HepG2 (cell line): ENCODE data around the gene PRR20G. TPM values are rescaled to one million over a fixed set of nuclear protein-coding genes. Genes with fewer than 3 reads are reported as not detected.

Source experiments
- ATAC-seq: fragments of 200-7000 bp; cut with Tn5 transposase; 3 replicates; pipeline ENCODE4 v1.9.1; 2020; ENCODE audit warnings: mild to moderate bottlenecking, moderate library complexity
- BruUV-seq: library from RNA; stranded (reverse); fragments of 400-500 nt; replicated peaks from 2 replicates; lab custom pipeline; 2021; lab: Mats Ljungman, UMichigan
- CTCF ChIA-PET: fragments of 300-600 bp; formaldehyde crosslinking; extraction: SDS; loops from one replicate; lab custom pipeline; 2021; ENCODE audit warnings: low total read pairs, inconsistent platforms, low intra/inter-chr PET ratio; lab: Yijun Ruan, JAX
- POLR2A ChIA-PET: fragments of 350-600 bp; sonication (Branson Sonifier 250); formaldehyde crosslinking; loops from one replicate; lab custom pipeline; 2020; ENCODE audit warnings: antibody characterized with exemption, inconsistent platforms; lab: Yijun Ruan, JAX
- DNase-seq: peaks from one replicate; pipeline ENCODE4 v3.0.0-alpha.2; 2015; ENCODE audit warnings: low spot score
- FAIRE-seq: peaks from 3 replicates; lab custom pipeline; 2011; peaks lifted over from hg19 to GRCh38; lab: Jason Lieb, UNC
- H2AFZ ChIP-seq: one replicate; pipeline ENCODE4 v1.6.1; 2011; ENCODE audit warnings: low read length, inconsistent platforms
- H3K27ac ChIP-seq: fragments of 300-600 bp; 3 replicates; pipeline ENCODE4 v1.8.0; 2011; ENCODE audit warnings: mixed run types, mild to moderate bottlenecking, mixed read lengths, low read length, inconsistent platforms; ENCODE audit not compliant: insufficient read depth; ENCODE audit errors: extremely low read length
- H3K27me3 ChIP-seq, 2 experiments: fragments of 200-600 bp in 1 of 2; 2 replicates in 1 of 2; 3 replicates in 1 of 2; pipeline versions ENCODE4 v1.6.0 to v1.8.0; 2011; ENCODE audit warnings: low read length in 2 of 2, mild to moderate bottlenecking in 2 of 2, moderate library complexity in 2 of 2, inconsistent platforms in 1 of 2; ENCODE audit not compliant: insufficient read depth in 2 of 2, control insufficient read depth in 1 of 2
- H3K36me3 ChIP-seq, 2 experiments: fragments of 200-600 bp in 1 of 2; replicated peaks in 1 of 2; 2 replicates in 1 of 2; 3 replicates in 1 of 2; pipeline versions ENCODE4 v1.5.1 to v1.8.0; 2011; ENCODE audit warnings: low read length in 2 of 2, inconsistent platforms in 1 of 2; ENCODE audit not compliant: insufficient read depth in 2 of 2, control insufficient read depth in 1 of 2
- H3K4me1 ChIP-seq: 2 replicates; pipeline ENCODE4 v1.5.1; 2012; ENCODE audit warnings: low read length, inconsistent platforms; ENCODE audit not compliant: insufficient read depth
- H3K4me2 ChIP-seq: 2 replicates; pipeline ENCODE4 v1.6.0; 2011; ENCODE audit warnings: low read depth, low read length, inconsistent platforms
- H3K4me3 ChIP-seq, 3 experiments: fragments of 200-600 bp in 1 of 3; sonication (generic), shearing (Covaris generic) in 1 of 3; replicated peaks in 1 of 3; 2 replicates each; pipeline ENCODE4 v1.5.1; 2011 to 2016; ENCODE audit warnings: low read length in 3 of 3, inconsistent platforms in 2 of 3, low read depth in 2 of 3, mild to moderate bottlenecking in 2 of 3, control low read depth in 1 of 3, mixed read lengths in 1 of 3; ENCODE audit not compliant: insufficient read depth in 1 of 3
- H3K79me2 ChIP-seq: one replicate; pipeline ENCODE4 v1.6.1; 2011; ENCODE audit warnings: low read length, inconsistent platforms; ENCODE audit not compliant: insufficient read depth
- H3K9ac ChIP-seq: 2 replicates; pipeline ENCODE4 v1.6.0; 2011; ENCODE audit warnings: mild to moderate bottlenecking, low read depth, low read length, inconsistent platforms; ENCODE audit not compliant: insufficient read depth
- H3K9me3 ChIP-seq: 2 replicates; pipeline ENCODE4 v1.5.1; 2012; ENCODE audit warnings: mild to moderate bottlenecking, low read length
- H4K20me1 ChIP-seq: 2 replicates; pipeline ENCODE4 v1.6.0; 2011; ENCODE audit warnings: inconsistent platforms, mild to moderate bottlenecking, low read length, moderate library complexity; ENCODE audit not compliant: insufficient read depth
- ATRX ChIP-seq: sonication (generic); formaldehyde crosslinking; IDR thresholded peaks from 2 replicates; pipeline ENCODE4 v1.4.0; 2020; ENCODE audit warnings: missing genetic modification reagents, borderline replicate concordance
- BORCS8-MEF2B ChIP-seq: sonication (generic); formaldehyde crosslinking; IDR thresholded peaks from 2 replicates; pipeline ENCODE4 v1.8.0; 2022; ENCODE audit warnings: mild to moderate bottlenecking, missing genetic modification reagents
- FOXP4 ChIP-seq: sonication (generic); formaldehyde crosslinking; IDR thresholded peaks from 2 replicates; pipeline ENCODE4 v1.4.0; 2020; ENCODE audit warnings: missing genetic modification reagents
- HIC2 ChIP-seq: sonication (generic); formaldehyde crosslinking; IDR thresholded peaks from 2 replicates; pipeline ENCODE4 v1.9.0; 2022; ENCODE audit warnings: low read depth, missing genetic modification reagents
- HNRNPL ChIP-seq: fragments of 200-400 bp; formaldehyde crosslinking; IDR thresholded peaks from 2 replicates; pipeline ENCODE4 v1.6.1; 2017; ENCODE audit warnings: mild to moderate bottlenecking, low read depth, low read length
- SOX6 ChIP-seq, 2 experiments: fragments of 450-650 bp in 1 of 2; sonication (generic) in 1 of 2; formaldehyde crosslinking in 1 of 2; IDR thresholded peaks; 2 replicates each; pipeline versions ENCODE4 v1.4.0 to v1.6.1; 2017 to 2020; ENCODE audit warnings: antibody characterized with exemption in 1 of 2, mild to moderate bottlenecking in 1 of 2, missing genetic modification reagents in 1 of 2
- SP5 ChIP-seq: IDR thresholded peaks from 2 replicates; pipeline ENCODE4 v1.6.1; 2016; ENCODE audit warnings: low read depth, borderline replicate concordance
- ZEB1 ChIP-seq: IDR thresholded peaks from 2 replicates; pipeline ENCODE4 v1.6.1; 2012; ENCODE audit warnings: mild to moderate bottlenecking, low read depth, inconsistent platforms; ENCODE audit not compliant: insufficient replicate concordance
- WGBS: methylation state at CpG from one replicate; pipeline ENCODE4 v1.1.6; 2017; ENCODE audit warnings: low lambda C conversion rate; 5-methylcytosine and 5-hydroxymethylcytosine counted together
- in situ Hi-C: cut with HindIII; loops from 2 replicates; pipeline ENCODE4 v1.10.0; 2017; ENCODE audit warnings: low pct_unique_long_range_greater_than_20kb; ENCODE audit not compliant: extremely low pct_ligation_motif_present
- intact Hi-C: fragments of 100-400 bp; cut with micrococcal nuclease; formaldehyde crosslinking; loops from one replicate; pipeline ENCODE4 v1.10.0; 2022; ENCODE audit not compliant: unreplicated experiment
- polyA plus RNA-seq, 8 experiments: library from polyadenylated mRNA; depleted of rRNA in 3 of 8; stranded (reverse) in 7 of 8; unstranded in 1 of 8; fragments of >200 nt; fragmentation: Illumina TruSeq in 4 of 8; extraction: Trizol in 4 of 8; gene quantifications; 2 replicates each; pipeline versions ENCODE4 v1.2.1 to v1.2.3, GENCODE V29; 2011 to 2016; ENCODE audit warnings: low read depth in 4 of 8, missing spikeins in 1 of 8, mixed read lengths in 1 of 8; ENCODE audit not compliant: insufficient read depth in 1 of 8
- total RNA-seq, 5 experiments: library from RNA; depleted of rRNA; stranded (reverse); fragments of >200 nt; fragmentation: Illumina TruSeq; extraction: Trizol; gene quantifications; 2 replicates each; pipeline ENCODE4 v1.2.3, GENCODE V29; 2016; ENCODE audit warnings: low read depth in 1 of 5
- TF ChIP-seq, protein P1 (sequence below): sonication (generic); formaldehyde crosslinking; IDR thresholded peaks from 2 replicates; pipeline ENCODE4 v1.4.0; 2020; ENCODE audit warnings: missing genetic modification reagents
- TF ChIP-seq, protein P2 (sequence below): sonication (generic); formaldehyde crosslinking; IDR thresholded peaks from 2 replicates; pipeline ENCODE4 v1.4.0; 2020; ENCODE audit warnings: missing genetic modification reagents, borderline replicate concordance
- TF ChIP-seq, protein P3 (sequence below): sonication (generic); formaldehyde crosslinking; IDR thresholded peaks from 2 replicates; pipeline ENCODE4 v1.5.0; 2020; ENCODE audit warnings: mild to moderate bottlenecking, missing genetic modification reagents, moderate library complexity

Gene PRR20G
- total and polyA plus RNA-seq, 2 of the 13 experiments (the other 11 are each of a cell fraction or from before 2014, with no cell fraction given), result not detected

DNA sequence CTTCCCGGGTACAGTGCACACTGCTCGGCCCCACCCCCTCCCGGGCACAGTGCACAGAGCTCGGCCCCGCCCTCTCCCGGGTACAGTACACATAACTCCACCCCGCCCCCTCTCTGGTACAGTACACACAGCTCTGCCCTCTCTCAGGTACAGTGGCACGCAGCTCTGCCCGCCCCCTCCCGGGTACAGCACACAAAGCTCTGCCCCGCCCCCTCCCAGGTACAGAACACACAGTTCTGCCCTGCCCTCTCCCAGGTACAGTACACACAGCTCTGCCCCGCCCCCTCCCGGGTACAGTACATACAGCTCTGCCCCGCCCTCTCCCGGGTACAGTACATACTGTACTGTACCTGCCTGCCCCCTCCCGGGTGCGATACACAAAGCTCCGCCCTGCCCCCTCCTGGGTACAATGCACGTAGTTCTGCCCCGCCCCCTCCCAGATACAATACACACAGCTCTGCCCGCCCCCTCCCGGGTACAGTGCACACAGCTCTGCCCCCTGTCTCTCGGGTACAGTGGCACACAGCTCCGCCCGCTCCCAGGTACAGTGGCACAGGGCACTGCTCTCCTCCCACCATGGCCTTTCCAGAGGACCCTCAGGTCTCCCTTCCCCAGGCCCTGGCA lies 16.4 kb upstream of the PRR20G start:
- Histone ChIP-seq H3K4me1 (peaks cover 11% of the 10 kb centered on the region), H3K9me3 (no peaks in the 10 kb centered on the region), H3K4me3 (peak overlapping the region; percentile 4 to 49 (median 18); a peak in 2 of 6 replicates), H2AFZ (no peak overlapping the region)
- intact Hi-C loops, result loop anchor here (5.0 kb wide), 1 partner anchor 552 kb away; no protein-coding TSS in a partner anchor
- ChIA-PET POLR2A (no interaction called here), CTCF (no interaction called here)
- BruUV-seq, result no TSS peak
- 8% methylated on average over 17 of the region's 25 CpGs for WGBS
- in situ Hi-C loops, result no loop called here
- TF ChIP-seq, protein P1, sequence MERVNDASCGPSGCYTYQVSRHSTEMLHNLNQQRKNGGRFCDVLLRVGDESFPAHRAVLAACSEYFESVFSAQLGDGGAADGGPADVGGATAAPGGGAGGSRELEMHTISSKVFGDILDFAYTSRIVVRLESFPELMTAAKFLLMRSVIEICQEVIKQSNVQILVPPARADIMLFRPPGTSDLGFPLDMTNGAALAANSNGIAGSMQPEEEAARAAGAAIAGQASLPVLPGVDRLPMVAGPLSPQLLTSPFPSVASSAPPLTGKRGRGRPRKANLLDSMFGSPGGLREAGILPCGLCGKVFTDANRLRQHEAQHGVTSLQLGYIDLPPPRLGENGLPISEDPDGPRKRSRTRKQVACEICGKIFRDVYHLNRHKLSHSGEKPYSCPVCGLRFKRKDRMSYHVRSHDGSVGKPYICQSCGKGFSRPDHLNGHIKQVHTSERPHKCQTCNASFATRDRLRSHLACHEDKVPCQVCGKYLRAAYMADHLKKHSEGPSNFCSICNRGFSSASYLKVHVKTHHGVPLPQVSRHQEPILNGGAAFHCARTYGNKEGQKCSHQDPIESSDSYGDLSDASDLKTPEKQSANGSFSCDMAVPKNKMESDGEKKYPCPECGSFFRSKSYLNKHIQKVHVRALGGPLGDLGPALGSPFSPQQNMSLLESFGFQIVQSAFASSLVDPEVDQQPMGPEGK (CRISPR knock-in tag), result peak; percentile 35; the same call in 1 of the 2 replicates
- TF ChIP-seq BORCS8-MEF2B (CRISPR knock-in tag), result no peak
- TF ChIP-seq, protein P2, sequence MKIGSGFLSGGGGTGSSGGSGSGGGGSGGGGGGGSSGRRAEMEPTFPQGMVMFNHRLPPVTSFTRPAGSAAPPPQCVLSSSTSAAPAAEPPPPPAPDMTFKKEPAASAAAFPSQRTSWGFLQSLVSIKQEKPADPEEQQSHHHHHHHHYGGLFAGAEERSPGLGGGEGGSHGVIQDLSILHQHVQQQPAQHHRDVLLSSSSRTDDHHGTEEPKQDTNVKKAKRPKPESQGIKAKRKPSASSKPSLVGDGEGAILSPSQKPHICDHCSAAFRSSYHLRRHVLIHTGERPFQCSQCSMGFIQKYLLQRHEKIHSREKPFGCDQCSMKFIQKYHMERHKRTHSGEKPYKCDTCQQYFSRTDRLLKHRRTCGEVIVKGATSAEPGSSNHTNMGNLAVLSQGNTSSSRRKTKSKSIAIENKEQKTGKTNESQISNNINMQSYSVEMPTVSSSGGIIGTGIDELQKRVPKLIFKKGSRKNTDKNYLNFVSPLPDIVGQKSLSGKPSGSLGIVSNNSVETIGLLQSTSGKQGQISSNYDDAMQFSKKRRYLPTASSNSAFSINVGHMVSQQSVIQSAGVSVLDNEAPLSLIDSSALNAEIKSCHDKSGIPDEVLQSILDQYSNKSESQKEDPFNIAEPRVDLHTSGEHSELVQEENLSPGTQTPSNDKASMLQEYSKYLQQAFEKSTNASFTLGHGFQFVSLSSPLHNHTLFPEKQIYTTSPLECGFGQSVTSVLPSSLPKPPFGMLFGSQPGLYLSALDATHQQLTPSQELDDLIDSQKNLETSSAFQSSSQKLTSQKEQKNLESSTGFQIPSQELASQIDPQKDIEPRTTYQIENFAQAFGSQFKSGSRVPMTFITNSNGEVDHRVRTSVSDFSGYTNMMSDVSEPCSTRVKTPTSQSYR (CRISPR knock-in tag), result peak; percentile 33; the same call in 1 of the 2 replicates
- peak; percentile 69; the same call in 1 of the 2 replicates for TF ChIP-seq SP5
- peak; percentile 90 for TF ChIP-seq HNRNPL
- TF ChIP-seq, protein P3, sequence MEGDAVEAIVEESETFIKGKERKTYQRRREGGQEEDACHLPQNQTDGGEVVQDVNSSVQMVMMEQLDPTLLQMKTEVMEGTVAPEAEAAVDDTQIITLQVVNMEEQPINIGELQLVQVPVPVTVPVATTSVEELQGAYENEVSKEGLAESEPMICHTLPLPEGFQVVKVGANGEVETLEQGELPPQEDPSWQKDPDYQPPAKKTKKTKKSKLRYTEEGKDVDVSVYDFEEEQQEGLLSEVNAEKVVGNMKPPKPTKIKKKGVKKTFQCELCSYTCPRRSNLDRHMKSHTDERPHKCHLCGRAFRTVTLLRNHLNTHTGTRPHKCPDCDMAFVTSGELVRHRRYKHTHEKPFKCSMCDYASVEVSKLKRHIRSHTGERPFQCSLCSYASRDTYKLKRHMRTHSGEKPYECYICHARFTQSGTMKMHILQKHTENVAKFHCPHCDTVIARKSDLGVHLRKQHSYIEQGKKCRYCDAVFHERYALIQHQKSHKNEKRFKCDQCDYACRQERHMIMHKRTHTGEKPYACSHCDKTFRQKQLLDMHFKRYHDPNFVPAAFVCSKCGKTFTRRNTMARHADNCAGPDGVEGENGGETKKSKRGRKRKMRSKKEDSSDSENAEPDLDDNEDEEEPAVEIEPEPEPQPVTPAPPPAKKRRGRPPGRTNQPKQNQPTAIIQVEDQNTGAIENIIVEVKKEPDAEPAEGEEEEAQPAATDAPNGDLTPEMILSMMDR (CRISPR knock-in tag), result peak; percentile 38
- no peak for TF ChIP-seq SOX6 (IDR thresholded peaks at IDR 0.05)
- TF ChIP-seq SOX6 (CRISPR knock-in tag; IDR thresholded peaks at IDR 0.05), result peak; percentile 33; the same call in 1 of the 2 replicates
- TF ChIP-seq FOXP4 (CRISPR knock-in tag), result 0 out of 2 replicates have a peak, but pooled peaks have one; percentile 16
- no peak for TF ChIP-seq ATRX
- peak; percentile 37; the same call in 1 of the 2 replicates for TF ChIP-seq HIC2 (CRISPR knock-in tag)
- TF ChIP-seq ZEB1, result peak; percentile 45
- TF ChIP-seq, all 625 proteins: peak for 9
- Histone ChIP-seq H3K79me2 (no peaks in the 10 kb centered on the region), H4K20me1 (no peaks in the 10 kb centered on the region), H3K9ac (no peak overlapping the region), H3K27ac (no peak overlapping the region), H3K36me3 (no peaks in the 10 kb centered on the region), H3K27me3 (peaks cover 8 to 18% of the 10 kb centered on the region in 2 experiments; a peak in 3 of 5 replicates), H3K4me2 (peak overlapping the region; percentile 40; the same call in 1 of the 2 replicates)
- DNase-seq (peak; percentile 69), ATAC-seq (peak; percentile 96), FAIRE-seq (no peak)
